ENCODE measurements around the gene GEMIN2.
"Not testable (repeated sequence)": the region's sequence is repeated elsewhere in the genome, so short reads cannot be mapped to it uniquely, and the experiment has no call there.

The GEMIN2 gene

GRCh38 chr14:39154594-39155189, 40.6 kb downstream of the GEMIN2 start:
- H3K4me3 ChIP-seq (ENCODE audit: control insufficient read depth, low read depth, low read length), result no peak overlapping the region
- no peak for DNase-seq (ENCODE audit: low read depth)
- TF ChIP-seq, protein P1, sequence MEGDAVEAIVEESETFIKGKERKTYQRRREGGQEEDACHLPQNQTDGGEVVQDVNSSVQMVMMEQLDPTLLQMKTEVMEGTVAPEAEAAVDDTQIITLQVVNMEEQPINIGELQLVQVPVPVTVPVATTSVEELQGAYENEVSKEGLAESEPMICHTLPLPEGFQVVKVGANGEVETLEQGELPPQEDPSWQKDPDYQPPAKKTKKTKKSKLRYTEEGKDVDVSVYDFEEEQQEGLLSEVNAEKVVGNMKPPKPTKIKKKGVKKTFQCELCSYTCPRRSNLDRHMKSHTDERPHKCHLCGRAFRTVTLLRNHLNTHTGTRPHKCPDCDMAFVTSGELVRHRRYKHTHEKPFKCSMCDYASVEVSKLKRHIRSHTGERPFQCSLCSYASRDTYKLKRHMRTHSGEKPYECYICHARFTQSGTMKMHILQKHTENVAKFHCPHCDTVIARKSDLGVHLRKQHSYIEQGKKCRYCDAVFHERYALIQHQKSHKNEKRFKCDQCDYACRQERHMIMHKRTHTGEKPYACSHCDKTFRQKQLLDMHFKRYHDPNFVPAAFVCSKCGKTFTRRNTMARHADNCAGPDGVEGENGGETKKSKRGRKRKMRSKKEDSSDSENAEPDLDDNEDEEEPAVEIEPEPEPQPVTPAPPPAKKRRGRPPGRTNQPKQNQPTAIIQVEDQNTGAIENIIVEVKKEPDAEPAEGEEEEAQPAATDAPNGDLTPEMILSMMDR (IDR thresholded peaks at IDR 0.05; ENCODE audit: control insufficient read depth, insufficient read depth, low read depth, low read length, missing control alignments), result no peak

GRCh38 chr14:39157491-39157890, 43.4 kb downstream of the GEMIN2 start:
- TF ChIP-seq, protein P1 (IDR thresholded peaks at IDR 0.05; ENCODE audit: control insufficient read depth, insufficient read depth, low read depth, low read length, missing control alignments), result no peak
- no peak overlapping the region for H3K4me3 ChIP-seq (ENCODE audit: control insufficient read depth, low read depth, low read length)

GRCh38 chr14:39158222-39158858, 44.2 kb downstream of the GEMIN2 start:
- TF ChIP-seq, protein P1 (IDR thresholded peaks at IDR 0.05; ENCODE audit: control insufficient read depth, insufficient read depth, low read depth, low read length, missing control alignments), result no peak

More at GRCh38 chr14:39157491-39157890, 43.4 kb downstream of the GEMIN2 start:
- DNase-seq (ENCODE audit: low read depth), result no peak

DNA sequence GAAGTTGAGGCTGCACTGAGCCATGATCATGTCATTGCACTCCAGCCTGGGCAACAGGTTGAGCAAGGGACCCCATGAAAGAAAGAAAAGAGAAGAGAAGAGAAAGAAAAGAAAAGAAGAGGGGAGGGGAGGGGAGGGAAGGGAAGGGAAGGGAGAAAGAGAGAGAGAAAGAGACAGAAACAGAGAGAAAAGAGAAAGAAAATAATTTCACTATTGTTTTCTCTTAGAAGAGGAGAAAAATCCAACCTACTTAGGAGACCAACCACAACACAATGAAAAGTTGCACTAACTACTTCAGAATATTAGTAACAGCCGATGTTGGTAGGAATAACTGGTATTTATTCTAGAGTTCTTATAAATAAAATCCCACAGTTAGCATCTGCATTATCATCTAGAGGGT, 46.4 kb downstream of the GEMIN2 start:
- no peak for DNase-seq (ENCODE audit: low read depth)
- TF ChIP-seq, protein P1 (IDR thresholded peaks at IDR 0.05; ENCODE audit: control insufficient read depth, insufficient read depth, low read depth, low read length, missing control alignments), result no peak
- H3K4me3 ChIP-seq (ENCODE audit: control insufficient read depth, low read depth, low read length), result no peak overlapping the region

More at GRCh38 chr14:39158222-39158858, 44.2 kb downstream of the GEMIN2 start:
- H3K4me3 ChIP-seq (ENCODE audit: control insufficient read depth, low read depth, low read length), result no peak overlapping the region
- no peak for DNase-seq (ENCODE audit: low read depth)

DNA sequence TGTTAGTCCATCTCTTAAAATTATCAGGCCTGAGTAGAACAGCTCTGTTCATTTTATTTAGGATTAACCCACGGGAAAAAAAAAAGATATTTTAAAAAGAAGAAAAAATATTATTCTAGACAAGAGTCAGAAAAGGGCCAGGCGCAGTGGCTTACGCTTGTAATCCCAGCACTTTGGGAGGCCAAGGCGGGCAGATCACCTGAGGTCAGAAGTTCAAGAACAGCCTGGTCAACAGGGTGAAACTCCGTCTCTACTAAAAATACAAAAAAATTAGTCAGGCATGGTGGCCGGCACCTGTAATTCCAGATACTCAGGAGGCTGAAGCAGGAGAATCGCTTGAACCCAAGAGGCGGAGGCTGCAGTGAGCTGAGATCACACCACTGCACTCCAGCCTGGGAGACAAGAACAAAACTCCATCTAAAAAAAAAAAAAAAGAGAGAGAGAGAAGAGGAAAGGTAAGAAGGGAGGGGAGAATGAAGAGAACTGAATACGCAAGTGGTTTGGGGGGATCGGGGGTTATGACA, 53.7 kb downstream of the GEMIN2 start:
- not testable (repeated sequence) for H3K4me3 ChIP-seq (ENCODE audit: control insufficient read depth, low read depth, low read length); DNase-seq (ENCODE audit: low read depth)

DNA sequence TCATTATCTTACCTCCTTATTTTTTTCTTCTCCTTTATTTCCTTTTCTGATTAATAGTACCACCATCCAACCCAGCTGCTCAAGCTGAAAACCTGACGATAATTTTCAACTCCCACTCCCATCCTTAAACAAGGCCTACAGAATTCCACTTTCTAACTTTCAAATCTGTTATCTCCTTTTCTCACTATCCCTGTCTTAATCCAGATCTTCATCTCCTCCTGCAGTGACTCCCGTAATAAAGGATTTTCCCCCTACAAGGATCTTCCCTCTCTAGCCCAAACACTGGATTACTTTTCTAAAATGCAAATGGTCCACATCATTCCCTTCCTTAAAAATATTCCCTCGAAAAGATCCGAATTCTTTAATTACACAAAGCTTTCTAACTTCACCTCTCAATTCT, 54.5 kb downstream of the GEMIN2 start:
- H3K4me3 ChIP-seq (ENCODE audit: control insufficient read depth, low read depth, low read length), result peak overlapping the region; percentile 17; the same call in 1 of the 2 replicates
- TF ChIP-seq, protein P1 (IDR thresholded peaks at IDR 0.05; ENCODE audit: control insufficient read depth, insufficient read depth, low read depth, low read length, missing control alignments), result no peak
- DNase-seq (ENCODE audit: low read depth), result no peak

DNA sequence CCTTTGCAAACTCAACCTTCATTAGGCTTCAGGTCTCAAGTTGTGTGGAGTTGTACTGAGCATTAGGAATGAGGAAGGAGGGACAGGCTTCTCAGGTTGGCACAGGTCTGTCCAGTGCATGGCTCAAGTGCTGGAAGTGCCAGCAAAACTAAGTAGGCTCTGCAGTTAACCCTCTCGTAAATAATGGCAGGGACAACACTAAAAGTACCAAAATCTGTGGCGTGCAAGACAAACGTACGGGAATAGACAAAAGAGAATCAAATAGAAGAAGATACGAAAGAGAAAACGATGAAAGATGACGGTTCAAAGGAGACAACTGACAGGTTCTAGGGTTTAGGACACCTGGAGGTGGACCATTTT, 55.4 kb downstream of the GEMIN2 start:
- TF ChIP-seq, protein P1 (IDR thresholded peaks at IDR 0.05; ENCODE audit: control insufficient read depth, insufficient read depth, low read depth, low read length, missing control alignments), result no peak
- no peak for DNase-seq (ENCODE audit: low read depth)

More for the DNA sequence above, 55.4 kb downstream of the GEMIN2 start:
- peak overlapping the region; percentile 99 for H3K4me3 ChIP-seq (ENCODE audit: control insufficient read depth, low read depth, low read length)
